HEK293 (cell line): ENCODE measurements around the gene GNB4.

Source experiments
- CTCF ChIA-PET: fragments of 350-600 bp; formaldehyde crosslinking; extraction: SDS; loops from one replicate; lab custom pipeline; 2021; ENCODE audit warnings: antibody characterized with exemption; lab: Yijun Ruan, JAX
- POLR2A ChIA-PET: fragments of 300-600 bp; formaldehyde crosslinking; extraction: SDS; loops from one replicate; lab custom pipeline; 2020; ENCODE audit warnings: antibody characterized with exemption, inconsistent platforms; lab: Yijun Ruan, JAX
- H3K27ac ChIP-seq: fragments of 200-500 bp; sonication (Bioruptor generic); 2 replicates; pipeline ENCODE4 v1.5.1; 2014; ENCODE audit warnings: low read depth, low read length, control low read depth, inconsistent platforms; ENCODE audit errors: extremely low read depth
- H3K36me3 ChIP-seq, 2 experiments: fragments of 200-500 bp in 1 of 2; sonication (Bioruptor generic) in 1 of 2; 1 replicate in 1 of 2; 2 replicates in 1 of 2; pipeline ENCODE4 v1.5.1; 2014 to 2017; ENCODE audit warnings: inconsistent platforms in 2 of 2, low read length in 2 of 2; ENCODE audit not compliant: control insufficient read depth in 2 of 2, insufficient read depth in 1 of 2
- H3K4me1 ChIP-seq: fragments of 200-500 bp; sonication (Bioruptor generic); 2 replicates; pipeline ENCODE4 v1.5.1; 2014; ENCODE audit warnings: mild to moderate bottlenecking, low read length, inconsistent platforms; ENCODE audit not compliant: control insufficient read depth, insufficient read depth
- H3K4me3 ChIP-seq: 2 replicates; pipeline ENCODE4 v1.5.1; 2011; ENCODE audit warnings: low read depth, mild to moderate bottlenecking, control low read depth, low read length, moderate library complexity
- H3K9me3 ChIP-seq: fragments of 200-500 bp; sonication (Bioruptor generic); 2 replicates; pipeline ENCODE4 v1.5.1; 2014; ENCODE audit warnings: low read depth, low read length, inconsistent platforms; ENCODE audit not compliant: control insufficient read depth, insufficient read depth
- GLI2 ChIP-seq: fragments of 450-650 bp; formaldehyde crosslinking; IDR thresholded peaks from 2 replicates; pipeline ENCODE4; 2017; ENCODE audit warnings: missing biosample characterization, missing genetic modification characterization, low read depth, borderline replicate concordance
- GLIS1 ChIP-seq: fragments of 450-650 bp; formaldehyde crosslinking; IDR thresholded peaks from 2 replicates; pipeline ENCODE4 v1.5.1; 2016; ENCODE audit warnings: missing biosample characterization, missing genetic modification characterization
- HOXC10 ChIP-seq: sonication (generic); formaldehyde crosslinking; IDR thresholded peaks from 2 replicates; pipeline ENCODE4 v1.8.1; 2023; ENCODE audit warnings: mild to moderate bottlenecking, missing genetic modification reagents
- PRDM6 ChIP-seq: fragments of 450-650 bp; formaldehyde crosslinking; IDR thresholded peaks from 2 replicates; pipeline ENCODE4 v1.5.1; 2017; ENCODE audit warnings: missing biosample characterization, missing genetic modification characterization
- ZBTB20 ChIP-seq: fragments of 450-650 bp; formaldehyde crosslinking; IDR thresholded peaks from 2 replicates; pipeline ENCODE4 v1.5.1; 2016; ENCODE audit warnings: missing biosample characterization, missing genetic modification characterization
- ZBTB26 ChIP-seq: fragments of 450-650 bp; formaldehyde crosslinking; optimal IDR thresholded peaks from 2 replicates; pipeline ENCODE3; 2016; ENCODE audit warnings: missing biosample characterization, mild to moderate bottlenecking, missing genetic modification characterization
- ZBTB48 ChIP-seq: fragments of 450-650 bp; formaldehyde crosslinking; IDR thresholded peaks from 2 replicates; pipeline ENCODE4 v1.5.1; 2016; ENCODE audit warnings: missing biosample characterization, missing genetic modification characterization
- ZEB2 ChIP-seq: fragments of 450-650 bp; formaldehyde crosslinking; IDR thresholded peaks from 2 replicates; pipeline ENCODE4 v1.5.1; 2016; ENCODE audit warnings: missing biosample characterization, missing genetic modification characterization
- ZNF133 ChIP-seq: fragments of 450-650 bp; formaldehyde crosslinking; IDR thresholded peaks from 2 replicates; pipeline ENCODE4 v1.5.1; 2016; ENCODE audit warnings: missing biosample characterization, missing genetic modification characterization
- ZNF239 ChIP-seq: fragments of 450-650 bp; formaldehyde crosslinking; IDR thresholded peaks from 2 replicates; pipeline ENCODE4 v1.5.1; 2016; ENCODE audit warnings: missing biosample characterization, missing genetic modification characterization
- ZNF302 ChIP-seq: fragments of 450-650 bp; formaldehyde crosslinking; IDR thresholded peaks from 2 replicates; pipeline ENCODE4 v1.5.1; 2016; ENCODE audit warnings: missing biosample characterization, missing genetic modification characterization, low read depth
- ZNF362 ChIP-seq: fragments of 450-650 bp; formaldehyde crosslinking; IDR thresholded peaks from 2 replicates; pipeline ENCODE4 v1.5.1; 2016; ENCODE audit warnings: missing biosample characterization, missing genetic modification characterization
- ZNF48 ChIP-seq: fragments of 450-650 bp; formaldehyde crosslinking; IDR thresholded peaks from 2 replicates; pipeline ENCODE4 v1.5.1; 2016; ENCODE audit warnings: missing biosample characterization, missing genetic modification characterization
- ZNF488 ChIP-seq: fragments of 450-650 bp; formaldehyde crosslinking; IDR thresholded peaks from 2 replicates; pipeline ENCODE4 v1.5.1; 2016; ENCODE audit warnings: missing biosample characterization, missing genetic modification characterization
- ZNF530 ChIP-seq: fragments of 450-650 bp; formaldehyde crosslinking; IDR thresholded peaks from 2 replicates; pipeline ENCODE4 v1.5.1; 2016; ENCODE audit warnings: low read depth, missing biosample characterization, missing genetic modification characterization
- ZNF544 ChIP-seq: fragments of 450-650 bp; formaldehyde crosslinking; IDR thresholded peaks from 2 replicates; pipeline ENCODE4 v1.5.0; 2017; ENCODE audit warnings: missing biosample characterization, missing genetic modification characterization
- ZNF623 ChIP-seq: fragments of 450-650 bp; formaldehyde crosslinking; IDR thresholded peaks from 2 replicates; pipeline ENCODE4 v1.5.1; 2016; ENCODE audit warnings: missing biosample characterization, missing genetic modification characterization
- ZNF624 ChIP-seq: fragments of 450-650 bp; formaldehyde crosslinking; IDR thresholded peaks from 2 replicates; pipeline ENCODE4 v1.5.1; 2017; ENCODE audit warnings: missing biosample characterization, missing genetic modification characterization
- TF ChIP-seq, protein P1 (sequence below): fragments of 450-650 bp; formaldehyde crosslinking; IDR thresholded peaks from 2 replicates; pipeline ENCODE4 v1.5.1; 2017; ENCODE audit warnings: missing biosample characterization, missing genetic modification characterization
- TF ChIP-seq, protein P2 (sequence below): fragments of 450-650 bp; formaldehyde crosslinking; IDR thresholded peaks from 2 replicates; pipeline ENCODE4 v1.5.1; 2016; ENCODE audit warnings: missing biosample characterization, missing genetic modification characterization
- TF ChIP-seq, protein P3 (sequence below): fragments of 450-650 bp; formaldehyde crosslinking; IDR thresholded peaks from 2 replicates; pipeline ENCODE4 v1.5.1; 2016; ENCODE audit warnings: missing biosample characterization, missing genetic modification characterization, low read depth
- TF ChIP-seq, protein P4 (sequence below): fragments of 450-650 bp; formaldehyde crosslinking; IDR thresholded peaks from 2 replicates; pipeline ENCODE4 v1.5.1; 2016; ENCODE audit warnings: missing biosample characterization, missing genetic modification characterization, borderline replicate concordance
- TF ChIP-seq, protein P5 (sequence below): fragments of 450-650 bp; formaldehyde crosslinking; IDR thresholded peaks from 2 replicates; pipeline ENCODE4 v1.5.1; 2016; ENCODE audit warnings: missing biosample characterization, missing genetic modification characterization

Gene GNB4

GRCh38 chr3:179428876-179429548 is 22.3 kb downstream of the GNB4 start:
- CTCF ChIA-PET = interaction anchor here (1.4 kb wide), 1 partner anchor 18 kb away, joined by 5 read pairs; no protein-coding TSS in a partner anchor
- Histone ChIP-seq H3K36me3 (peaks cover 3 to 20% of the 10 kb centered on the region in 2 experiments; a peak in 2 of 3 replicates), H3K4me3 (no peak overlapping the region), H3K9me3 (no peaks in the 10 kb centered on the region), H3K27ac (no peak overlapping the region), H3K4me1 (no peaks in the 10 kb centered on the region)
- TF ChIP-seq ZNF624 (tag by site-specific recombination) (no peak), ZNF530 (tag by site-specific recombination) (no peak), ZNF362 (tag by site-specific recombination) (no peak), ZBTB48 (tag by site-specific recombination) (no peak), ZNF48 (tag by site-specific recombination) (no peak), ZNF133 (no peak), HOXC10 (CRISPR knock-in tag) (no peak), ZNF488 (tag by site-specific recombination) (no peak), GLI2 (no peak), GLIS1 (no peak)
- TF ChIP-seq, protein P1, sequence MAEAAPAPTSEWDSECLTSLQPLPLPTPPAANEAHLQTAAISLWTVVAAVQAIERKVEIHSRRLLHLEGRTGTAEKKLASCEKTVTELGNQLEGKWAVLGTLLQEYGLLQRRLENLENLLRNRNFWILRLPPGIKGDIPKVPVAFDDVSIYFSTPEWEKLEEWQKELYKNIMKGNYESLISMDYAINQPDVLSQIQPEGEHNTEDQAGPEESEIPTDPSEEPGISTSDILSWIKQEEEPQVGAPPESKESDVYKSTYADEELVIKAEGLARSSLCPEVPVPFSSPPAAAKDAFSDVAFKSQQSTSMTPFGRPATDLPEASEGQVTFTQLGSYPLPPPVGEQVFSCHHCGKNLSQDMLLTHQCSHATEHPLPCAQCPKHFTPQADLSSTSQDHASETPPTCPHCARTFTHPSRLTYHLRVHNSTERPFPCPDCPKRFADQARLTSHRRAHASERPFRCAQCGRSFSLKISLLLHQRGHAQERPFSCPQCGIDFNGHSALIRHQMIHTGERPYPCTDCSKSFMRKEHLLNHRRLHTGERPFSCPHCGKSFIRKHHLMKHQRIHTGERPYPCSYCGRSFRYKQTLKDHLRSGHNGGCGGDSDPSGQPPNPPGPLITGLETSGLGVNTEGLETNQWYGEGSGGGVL = no peak
- TF ChIP-seq, protein P2, sequence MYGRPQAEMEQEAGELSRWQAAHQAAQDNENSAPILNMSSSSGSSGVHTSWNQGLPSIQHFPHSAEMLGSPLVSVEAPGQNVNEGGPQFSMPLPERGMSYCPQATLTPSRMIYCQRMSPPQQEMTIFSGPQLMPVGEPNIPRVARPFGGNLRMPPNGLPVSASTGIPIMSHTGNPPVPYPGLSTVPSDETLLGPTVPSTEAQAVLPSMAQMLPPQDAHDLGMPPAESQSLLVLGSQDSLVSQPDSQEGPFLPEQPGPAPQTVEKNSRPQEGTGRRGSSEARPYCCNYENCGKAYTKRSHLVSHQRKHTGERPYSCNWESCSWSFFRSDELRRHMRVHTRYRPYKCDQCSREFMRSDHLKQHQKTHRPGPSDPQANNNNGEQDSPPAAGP (tag by site-specific recombination) = no peak
- TF ChIP-seq, protein P3, sequence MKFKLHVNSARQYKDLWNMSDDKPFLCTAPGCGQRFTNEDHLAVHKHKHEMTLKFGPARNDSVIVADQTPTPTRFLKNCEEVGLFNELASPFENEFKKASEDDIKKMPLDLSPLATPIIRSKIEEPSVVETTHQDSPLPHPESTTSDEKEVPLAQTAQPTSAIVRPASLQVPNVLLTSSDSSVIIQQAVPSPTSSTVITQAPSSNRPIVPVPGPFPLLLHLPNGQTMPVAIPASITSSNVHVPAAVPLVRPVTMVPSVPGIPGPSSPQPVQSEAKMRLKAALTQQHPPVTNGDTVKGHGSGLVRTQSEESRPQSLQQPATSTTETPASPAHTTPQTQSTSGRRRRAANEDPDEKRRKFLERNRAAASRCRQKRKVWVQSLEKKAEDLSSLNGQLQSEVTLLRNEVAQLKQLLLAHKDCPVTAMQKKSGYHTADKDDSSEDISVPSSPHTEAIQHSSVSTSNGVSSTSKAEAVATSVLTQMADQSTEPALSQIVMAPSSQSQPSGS (tag by site-specific recombination) = no peak
- TF ChIP-seq, protein P4, sequence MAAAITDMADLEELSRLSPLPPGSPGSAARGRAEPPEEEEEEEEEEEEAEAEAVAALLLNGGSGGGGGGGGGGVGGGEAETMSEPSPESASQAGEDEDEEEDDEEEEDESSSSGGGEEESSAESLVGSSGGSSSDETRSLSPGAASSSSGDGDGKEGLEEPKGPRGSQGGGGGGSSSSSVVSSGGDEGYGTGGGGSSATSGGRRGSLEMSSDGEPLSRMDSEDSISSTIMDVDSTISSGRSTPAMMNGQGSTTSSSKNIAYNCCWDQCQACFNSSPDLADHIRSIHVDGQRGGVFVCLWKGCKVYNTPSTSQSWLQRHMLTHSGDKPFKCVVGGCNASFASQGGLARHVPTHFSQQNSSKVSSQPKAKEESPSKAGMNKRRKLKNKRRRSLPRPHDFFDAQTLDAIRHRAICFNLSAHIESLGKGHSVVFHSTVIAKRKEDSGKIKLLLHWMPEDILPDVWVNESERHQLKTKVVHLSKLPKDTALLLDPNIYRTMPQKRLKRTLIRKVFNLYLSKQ (tag by site-specific recombination) = no peak
- POLR2A ChIA-PET = no interaction called here

- CTCF ChIA-PET = no interaction called here
- H3K27ac ChIP-seq = no peak overlapping the region
- peaks cover 3 to 30% of the 10 kb centered on the region in 2 experiments; a peak in 2 of 3 replicates for H3K36me3 ChIP-seq
- POLR2A ChIA-PET = no interaction called here
- no peaks in the 10 kb centered on the region for H3K4me1 ChIP-seq
- H3K4me3 ChIP-seq = no peak overlapping the region
- no peaks in the 10 kb centered on the region for H3K9me3 ChIP-seq
- TF ChIP-seq ZNF544 (tag by site-specific recombination) (no peak), ZNF239 (tag by site-specific recombination) (no peak), ZBTB26 (tag by site-specific recombination) (no peak), PRDM6 (tag by site-specific recombination) (no peak), ZBTB20 (no peak), ZNF302 (tag by site-specific recombination) (no peak), ZNF623 (no peak), ZEB2 (no peak)
- TF ChIP-seq, protein P5, sequence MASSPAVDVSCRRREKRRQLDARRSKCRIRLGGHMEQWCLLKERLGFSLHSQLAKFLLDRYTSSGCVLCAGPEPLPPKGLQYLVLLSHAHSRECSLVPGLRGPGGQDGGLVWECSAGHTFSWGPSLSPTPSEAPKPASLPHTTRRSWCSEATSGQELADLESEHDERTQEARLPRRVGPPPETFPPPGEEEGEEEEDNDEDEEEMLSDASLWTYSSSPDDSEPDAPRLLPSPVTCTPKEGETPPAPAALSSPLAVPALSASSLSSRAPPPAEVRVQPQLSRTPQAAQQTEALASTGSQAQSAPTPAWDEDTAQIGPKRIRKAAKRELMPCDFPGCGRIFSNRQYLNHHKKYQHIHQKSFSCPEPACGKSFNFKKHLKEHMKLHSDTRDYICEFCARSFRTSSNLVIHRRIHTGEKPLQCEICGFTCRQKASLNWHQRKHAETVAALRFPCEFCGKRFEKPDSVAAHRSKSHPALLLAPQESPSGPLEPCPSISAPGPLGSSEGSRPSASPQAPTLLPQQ (tag by site-specific recombination) = no peak
These were observed 26.2 kb downstream of the GNB4 start for GRCh38 chr3:179425075-179425474.
